GM23338 (cell line): ENCODE measurements around the gene PHF21A. TPM values are rescaled to one million over a fixed set of nuclear protein-coding genes. Genes with fewer than 3 reads are reported as not detected.

Source experiments
- ATAC-seq: fragments of 200-7000 bp; cut with Tn5 transposase; 3 replicates; pipeline ENCODE4 v1.9.1; 2020
- DNase-seq: peaks from one replicate; pipeline ENCODE4 v3.0.0-alpha.2; 2015; ENCODE audit warnings: low spot score
- H2AFZ ChIP-seq: fragments of 200-600 bp; sonication (generic); 2 replicates; pipeline ENCODE4 v1.8.0; 2016; ENCODE audit warnings: antibody characterized with exemption, mild to moderate bottlenecking, moderate library complexity
- H3F3A ChIP-seq: fragments of 200-600 bp; sonication (generic); replicated peaks from 2 replicates; pipeline ENCODE4 v1.8.0; 2017; ENCODE audit warnings: antibody characterized with exemption, mixed run types, low read depth
- H3K27ac ChIP-seq: fragments of 200-600 bp; sonication (generic); 2 replicates; pipeline ENCODE4 v1.6.1; 2016; ENCODE audit warnings: low read depth
- H3K27me3 ChIP-seq: fragments of 200-600 bp; sonication (generic); 2 replicates; pipeline ENCODE4 v1.8.0; 2016; ENCODE audit warnings: mild to moderate bottlenecking, mixed run types, moderate library complexity; ENCODE audit not compliant: insufficient read depth
- H3K36me3 ChIP-seq: fragments of 200-600 bp; sonication (generic); 2 replicates; pipeline ENCODE4 v1.8.0; 2016; ENCODE audit warnings: mild to moderate bottlenecking; ENCODE audit not compliant: insufficient read depth
- H3K4me1 ChIP-seq: fragments of 200-600 bp; sonication (generic); 2 replicates; pipeline ENCODE4 v1.8.0; 2016; ENCODE audit warnings: mild to moderate bottlenecking, moderate library complexity; ENCODE audit not compliant: insufficient read depth
- H3K4me2 ChIP-seq: fragments of 200-600 bp; sonication (generic); 2 replicates; pipeline ENCODE4 v1.7.1; 2017; ENCODE audit warnings: mixed run types
- H3K4me3 ChIP-seq: fragments of 200-600 bp; sonication (generic); 2 replicates; pipeline ENCODE4 v1.6.1; 2016; ENCODE audit warnings: mixed run types
- H3K79me2 ChIP-seq: fragments of 200-600 bp; sonication (generic); replicated peaks from 2 replicates; pipeline ENCODE4 v1.8.0; 2017; ENCODE audit warnings: mild to moderate bottlenecking; ENCODE audit not compliant: insufficient read depth
- H3K9me2 ChIP-seq: fragments of 200-600 bp; sonication (generic); 2 replicates; pipeline ENCODE4 v1.8.0; 2017; ENCODE audit not compliant: insufficient read depth
- H4K20me1 ChIP-seq: fragments of 200-600 bp; sonication (generic); replicated peaks from 2 replicates; pipeline ENCODE4 v1.8.0; 2017; ENCODE audit warnings: mild to moderate bottlenecking; ENCODE audit not compliant: insufficient read depth
- H3K27ac Mint-ChIP-seq: 2 replicates; pipeline ENCODE4 v1.8.0; 2020; ENCODE audit warnings: inconsistent platforms, mild to moderate bottlenecking, moderate library complexity, mixed read lengths
- H3K27me3 Mint-ChIP-seq: 3 replicates; pipeline ENCODE4 v1.8.0; 2022; ENCODE audit warnings: low read depth, mild to moderate bottlenecking, moderate library complexity, mixed read lengths, inconsistent platforms; ENCODE audit not compliant: insufficient read depth, poor library complexity
- H3K36me3 Mint-ChIP-seq: 3 replicates; pipeline ENCODE4 v1.8.0; 2021; ENCODE audit warnings: low read depth, mild to moderate bottlenecking, inconsistent platforms, moderate library complexity, mixed read lengths
- H3K4me1 Mint-ChIP-seq: 3 replicates; pipeline ENCODE4 v1.8.0; 2020; ENCODE audit warnings: mild to moderate bottlenecking, inconsistent platforms, mixed read lengths
- H3K4me3 Mint-ChIP-seq: 3 replicates; pipeline ENCODE4 v1.8.0; 2021; ENCODE audit warnings: moderate library complexity, mild to moderate bottlenecking, inconsistent platforms, mixed read lengths
- H3K9me3 Mint-ChIP-seq: 3 replicates; pipeline ENCODE4 v1.8.0; 2020; ENCODE audit warnings: moderate library complexity, mild to moderate bottlenecking, inconsistent platforms, mixed read lengths
- CREB1 ChIP-seq: fragments of 250-450 bp; sonication (Bioruptor Pico); IDR thresholded peaks from 2 replicates; pipeline ENCODE4 v1.5.0; 2020; ENCODE audit warnings: low read depth, mild to moderate bottlenecking, moderate library complexity
- NANOG ChIP-seq: IDR thresholded peaks from 2 replicates; pipeline ENCODE4 v1.6.1; 2016; ENCODE audit warnings: antibody characterized with exemption, borderline replicate concordance
- ZNF114 ChIP-seq: fragments of 250-450 bp; sonication (Bioruptor Pico); IDR thresholded peaks from 2 replicates; pipeline ENCODE4 v1.5.0; 2020; ENCODE audit warnings: mild to moderate bottlenecking, moderate library complexity
- polyA plus RNA-seq: library from polyadenylated mRNA; unstranded; fragments of >200 nt; fragmentation: Nextera tagmentation; extraction: Ambion mirVana; gene quantifications from 2 replicates; pipeline ENCODE4 v1.2.1, GENCODE V29; 2016
- total RNA-seq: library from RNA; depleted of rRNA; stranded (reverse); fragments of >200 nt; shearing (Covaris generic); gene quantifications from 2 replicates; pipeline ENCODE4 v1.2.3, GENCODE V29; 2014
- TF ChIP-seq, protein P1 (sequence below): IDR thresholded peaks from one replicate; pipeline ENCODE4 v1.6.1; 2018; ENCODE audit warnings: antibody characterized with exemption; ENCODE audit not compliant: unreplicated experiment
- TF ChIP-seq, protein P2 (sequence below): fragments of 250-450 bp; sonication (Bioruptor Pico); IDR thresholded peaks from 2 replicates; pipeline ENCODE4 v1.5.0; 2020; ENCODE audit warnings: mild to moderate bottlenecking, moderate library complexity
- TF ChIP-seq, protein P3 (sequence below), 2 experiments: fragments of 200-600 bp in 1 of 2; sonication (generic) in 1 of 2; conservative IDR thresholded peaks; 2 replicates each; pipeline versions ENCODE4 v1.5.1 to v1.6.1; 2016 to 2017; ENCODE audit warnings: antibody characterized with exemption in 2 of 2, low read depth in 2 of 2, mild to moderate bottlenecking in 2 of 2, moderate library complexity in 1 of 2

Gene PHF21A
- total and polyA plus RNA-seq, 2 experiments from 2014 or later, result 21.7 to 23.6 TPM

DNA sequence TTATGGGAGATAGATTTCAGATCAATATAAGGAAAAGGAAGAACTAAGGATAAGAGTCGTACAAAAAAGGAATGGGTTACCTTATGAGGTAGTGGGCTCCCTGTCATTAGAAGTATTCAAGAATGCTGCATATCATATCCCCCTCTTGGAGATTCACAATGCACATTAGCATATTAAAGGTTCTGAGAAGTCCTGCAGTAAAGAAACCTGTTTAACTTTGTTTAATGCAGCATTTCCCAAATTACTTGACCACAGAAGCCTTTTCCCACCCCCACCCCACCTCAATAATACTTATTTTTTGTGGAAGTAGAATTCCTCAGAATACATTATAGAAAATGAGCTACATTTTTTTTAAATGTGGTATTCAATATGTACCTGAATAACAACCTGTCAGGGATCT lies 30.9 kb downstream of the PHF21A start:
- H3K9me3 Mint-ChIP-seq, result no peaks in the 10 kb centered on the region
- Histone ChIP-seq H3K27me3 (no peaks in the 10 kb centered on the region), H4K20me1 (no peaks in the 10 kb centered on the region), H3K36me3 (no peaks in the 10 kb centered on the region), H3F3A (no peaks in the 10 kb centered on the region), H3K4me3 (no peak overlapping the region), H3K27ac (no peak overlapping the region), H3K4me1 (no peaks in the 10 kb centered on the region; the same call in 1 of the 2 replicates), H2AFZ (no peak overlapping the region), H3K79me2 (peaks cover 16% of the 10 kb centered on the region), H3K9me2 (no peaks in the 10 kb centered on the region), H3K4me2 (no peak overlapping the region)
- no peak overlapping the region for H3K4me3 Mint-ChIP-seq
- TF ChIP-seq NANOG, result no peak
- TF ChIP-seq, protein P1, sequence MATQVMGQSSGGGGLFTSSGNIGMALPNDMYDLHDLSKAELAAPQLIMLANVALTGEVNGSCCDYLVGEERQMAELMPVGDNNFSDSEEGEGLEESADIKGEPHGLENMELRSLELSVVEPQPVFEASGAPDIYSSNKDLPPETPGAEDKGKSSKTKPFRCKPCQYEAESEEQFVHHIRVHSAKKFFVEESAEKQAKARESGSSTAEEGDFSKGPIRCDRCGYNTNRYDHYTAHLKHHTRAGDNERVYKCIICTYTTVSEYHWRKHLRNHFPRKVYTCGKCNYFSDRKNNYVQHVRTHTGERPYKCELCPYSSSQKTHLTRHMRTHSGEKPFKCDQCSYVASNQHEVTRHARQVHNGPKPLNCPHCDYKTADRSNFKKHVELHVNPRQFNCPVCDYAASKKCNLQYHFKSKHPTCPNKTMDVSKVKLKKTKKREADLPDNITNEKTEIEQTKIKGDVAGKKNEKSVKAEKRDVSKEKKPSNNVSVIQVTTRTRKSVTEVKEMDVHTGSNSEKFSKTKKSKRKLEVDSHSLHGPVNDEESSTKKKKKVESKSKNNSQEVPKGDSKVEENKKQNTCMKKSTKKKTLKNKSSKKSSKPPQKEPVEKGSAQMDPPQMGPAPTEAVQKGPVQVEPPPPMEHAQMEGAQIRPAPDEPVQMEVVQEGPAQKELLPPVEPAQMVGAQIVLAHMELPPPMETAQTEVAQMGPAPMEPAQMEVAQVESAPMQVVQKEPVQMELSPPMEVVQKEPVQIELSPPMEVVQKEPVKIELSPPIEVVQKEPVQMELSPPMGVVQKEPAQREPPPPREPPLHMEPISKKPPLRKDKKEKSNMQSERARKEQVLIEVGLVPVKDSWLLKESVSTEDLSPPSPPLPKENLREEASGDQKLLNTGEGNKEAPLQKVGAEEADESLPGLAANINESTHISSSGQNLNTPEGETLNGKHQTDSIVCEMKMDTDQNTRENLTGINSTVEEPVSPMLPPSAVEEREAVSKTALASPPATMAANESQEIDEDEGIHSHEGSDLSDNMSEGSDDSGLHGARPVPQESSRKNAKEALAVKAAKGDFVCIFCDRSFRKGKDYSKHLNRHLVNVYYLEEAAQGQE, result no peak
- TF ChIP-seq, protein P2, sequence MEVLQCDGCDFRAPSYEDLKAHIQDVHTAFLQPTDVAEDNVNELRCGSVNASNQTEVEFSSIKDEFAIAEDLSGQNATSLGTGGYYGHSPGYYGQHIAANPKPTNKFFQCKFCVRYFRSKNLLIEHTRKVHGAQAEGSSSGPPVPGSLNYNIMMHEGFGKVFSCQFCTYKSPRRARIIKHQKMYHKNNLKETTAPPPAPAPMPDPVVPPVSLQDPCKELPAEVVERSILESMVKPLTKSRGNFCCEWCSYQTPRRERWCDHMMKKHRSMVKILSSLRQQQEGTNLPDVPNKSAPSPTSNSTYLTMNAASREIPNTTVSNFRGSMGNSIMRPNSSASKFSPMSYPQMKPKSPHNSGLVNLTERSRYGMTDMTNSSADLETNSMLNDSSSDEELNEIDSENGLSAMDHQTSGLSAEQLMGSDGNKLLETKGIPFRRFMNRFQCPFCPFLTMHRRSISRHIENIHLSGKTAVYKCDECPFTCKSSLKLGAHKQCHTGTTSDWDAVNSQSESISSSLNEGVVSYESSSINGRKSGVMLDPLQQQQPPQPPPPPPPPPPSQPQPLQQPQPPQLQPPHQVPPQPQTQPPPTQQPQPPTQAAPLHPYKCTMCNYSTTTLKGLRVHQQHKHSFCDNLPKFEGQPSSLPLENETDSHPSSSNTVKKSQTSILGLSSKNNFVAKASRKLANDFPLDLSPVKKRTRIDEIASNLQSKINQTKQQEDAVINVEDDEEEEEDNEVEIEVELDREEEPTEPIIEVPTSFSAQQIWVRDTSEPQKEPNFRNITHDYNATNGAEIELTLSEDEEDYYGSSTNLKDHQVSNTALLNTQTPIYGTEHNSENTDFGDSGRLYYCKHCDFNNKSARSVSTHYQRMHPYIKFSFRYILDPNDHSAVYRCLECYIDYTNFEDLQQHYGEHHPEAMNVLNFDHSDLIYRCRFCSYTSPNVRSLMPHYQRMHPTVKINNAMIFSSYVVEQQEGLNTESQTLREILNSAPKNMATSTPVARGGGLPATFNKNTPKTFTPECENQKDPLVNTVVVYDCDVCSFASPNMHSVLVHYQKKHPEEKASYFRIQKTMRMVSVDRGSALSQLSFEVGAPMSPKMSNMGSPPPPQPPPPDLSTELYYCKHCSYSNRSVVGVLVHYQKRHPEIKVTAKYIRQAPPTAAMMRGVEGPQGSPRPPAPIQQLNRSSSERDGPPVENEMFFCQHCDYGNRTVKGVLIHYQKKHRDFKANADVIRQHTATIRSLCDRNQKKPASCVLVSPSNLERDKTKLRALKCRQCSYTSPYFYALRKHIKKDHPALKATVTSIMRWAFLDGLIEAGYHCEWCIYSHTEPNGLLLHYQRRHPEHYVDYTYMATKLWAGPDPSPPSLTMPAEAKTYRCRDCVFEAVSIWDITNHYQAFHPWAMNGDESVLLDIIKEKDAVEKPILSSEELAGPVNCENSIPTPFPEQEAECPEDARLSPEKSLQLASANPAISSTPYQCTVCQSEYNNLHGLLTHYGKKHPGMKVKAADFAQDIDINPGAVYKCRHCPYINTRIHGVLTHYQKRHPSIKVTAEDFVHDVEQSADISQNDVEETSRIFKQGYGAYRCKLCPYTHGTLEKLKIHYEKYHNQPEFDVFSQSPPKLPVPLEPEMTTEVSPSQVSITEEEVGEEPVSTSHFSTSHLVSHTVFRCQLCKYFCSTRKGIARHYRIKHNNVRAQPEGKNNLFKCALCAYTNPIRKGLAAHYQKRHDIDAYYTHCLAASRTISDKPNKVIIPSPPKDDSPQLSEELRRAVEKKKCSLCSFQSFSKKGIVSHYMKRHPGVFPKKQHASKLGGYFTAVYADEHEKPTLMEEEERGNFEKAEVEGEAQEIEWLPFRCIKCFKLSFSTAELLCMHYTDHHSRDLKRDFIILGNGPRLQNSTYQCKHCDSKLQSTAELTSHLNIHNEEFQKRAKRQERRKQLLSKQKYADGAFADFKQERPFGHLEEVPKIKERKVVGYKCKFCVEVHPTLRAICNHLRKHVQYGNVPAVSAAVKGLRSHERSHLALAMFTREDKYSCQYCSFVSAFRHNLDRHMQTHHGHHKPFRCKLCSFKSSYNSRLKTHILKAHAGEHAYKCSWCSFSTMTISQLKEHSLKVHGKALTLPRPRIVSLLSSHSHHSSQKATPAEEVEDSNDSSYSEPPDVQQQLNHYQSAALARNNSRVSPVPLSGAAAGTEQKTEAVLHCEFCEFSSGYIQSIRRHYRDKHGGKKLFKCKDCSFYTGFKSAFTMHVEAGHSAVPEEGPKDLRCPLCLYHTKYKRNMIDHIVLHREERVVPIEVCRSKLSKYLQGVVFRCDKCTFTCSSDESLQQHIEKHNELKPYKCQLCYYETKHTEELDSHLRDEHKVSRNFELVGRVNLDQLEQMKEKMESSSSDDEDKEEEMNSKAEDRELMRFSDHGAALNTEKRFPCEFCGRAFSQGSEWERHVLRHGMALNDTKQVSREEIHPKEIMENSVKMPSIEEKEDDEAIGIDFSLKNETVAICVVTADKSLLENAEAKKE (CRISPR knock-in tag), result no peak
- TF ChIP-seq, protein P3, sequence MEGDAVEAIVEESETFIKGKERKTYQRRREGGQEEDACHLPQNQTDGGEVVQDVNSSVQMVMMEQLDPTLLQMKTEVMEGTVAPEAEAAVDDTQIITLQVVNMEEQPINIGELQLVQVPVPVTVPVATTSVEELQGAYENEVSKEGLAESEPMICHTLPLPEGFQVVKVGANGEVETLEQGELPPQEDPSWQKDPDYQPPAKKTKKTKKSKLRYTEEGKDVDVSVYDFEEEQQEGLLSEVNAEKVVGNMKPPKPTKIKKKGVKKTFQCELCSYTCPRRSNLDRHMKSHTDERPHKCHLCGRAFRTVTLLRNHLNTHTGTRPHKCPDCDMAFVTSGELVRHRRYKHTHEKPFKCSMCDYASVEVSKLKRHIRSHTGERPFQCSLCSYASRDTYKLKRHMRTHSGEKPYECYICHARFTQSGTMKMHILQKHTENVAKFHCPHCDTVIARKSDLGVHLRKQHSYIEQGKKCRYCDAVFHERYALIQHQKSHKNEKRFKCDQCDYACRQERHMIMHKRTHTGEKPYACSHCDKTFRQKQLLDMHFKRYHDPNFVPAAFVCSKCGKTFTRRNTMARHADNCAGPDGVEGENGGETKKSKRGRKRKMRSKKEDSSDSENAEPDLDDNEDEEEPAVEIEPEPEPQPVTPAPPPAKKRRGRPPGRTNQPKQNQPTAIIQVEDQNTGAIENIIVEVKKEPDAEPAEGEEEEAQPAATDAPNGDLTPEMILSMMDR (conservative IDR thresholded peaks at IDR 0.05; ENCODE audit: low read depth in 2 of 2), result no peak
- TF ChIP-seq CREB1 (CRISPR knock-in tag), result no peak
- no peak for TF ChIP-seq ZNF114 (CRISPR knock-in tag)
- peaks cover 16% of the 10 kb centered on the region for H3K4me1 Mint-ChIP-seq
- peaks cover 1% of the 10 kb centered on the region for H3K27me3 Mint-ChIP-seq
- no peaks in the 10 kb centered on the region; the same call in 2 of the 3 replicates for H3K36me3 Mint-ChIP-seq
- ATAC-seq, result no peak
- no peak for DNase-seq
- no peak overlapping the region for H3K27ac Mint-ChIP-seq
